Stimulated activated naive CD4-positive, alpha-beta T cell (primary cell): ENCODE data around the gene ATOH8.

Source experiments
- DNase-seq, 6 experiments: peaks; one replicate each; lab custom pipeline; 2025; lab: John Stamatoyannopoulos, UW

ATOH8 gene

DNA sequence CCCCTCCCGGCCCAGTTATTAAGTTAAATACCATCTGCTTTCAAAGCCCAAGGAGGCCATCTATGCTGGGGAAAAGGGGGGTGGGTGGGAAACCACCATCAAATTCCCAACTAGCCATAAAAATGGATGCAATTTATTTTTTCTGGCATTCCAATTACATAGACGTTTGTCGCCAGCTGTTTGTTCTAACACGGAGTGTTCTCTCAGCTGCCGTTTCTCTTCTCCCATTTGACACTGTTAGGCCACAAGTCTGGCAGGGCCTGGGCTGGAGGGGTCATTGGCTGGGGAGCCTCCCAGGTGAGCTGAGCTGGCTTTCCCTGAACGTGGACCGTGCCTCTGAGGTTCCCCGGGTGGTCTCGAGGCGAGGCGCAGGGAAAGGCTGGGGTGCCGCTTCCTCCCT is 16.6 kb downstream of the ATOH8 start:
- DNase-seq, result no peak

GRCh38 chr2:85770786-85771409 is 17.1 kb downstream of the ATOH8 start:
- no peak for DNase-seq

DNA sequence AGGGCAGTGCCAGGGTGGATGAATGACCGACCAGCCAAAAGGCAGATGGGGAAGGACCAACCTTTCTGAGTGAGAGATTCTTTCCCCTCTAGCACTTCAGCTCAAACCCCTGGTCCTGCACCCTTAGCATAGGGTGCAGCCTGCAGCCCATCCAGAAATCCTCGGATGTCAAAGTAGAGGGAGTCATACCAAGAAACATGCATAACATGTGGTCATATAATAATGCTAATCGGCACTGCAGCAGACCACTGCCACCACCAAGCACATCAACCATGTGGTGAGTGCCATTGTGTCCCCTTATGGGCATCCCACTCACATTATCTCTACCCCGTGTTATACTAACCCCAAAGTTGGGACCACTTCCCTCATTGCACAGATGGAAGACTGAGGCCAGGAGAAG is 17.7 kb downstream of the ATOH8 start:
- DNase-seq, result no peak

GRCh38 chr2:85772019-85772745 is 18.4 kb downstream of the ATOH8 start:
- DNase-seq, result no peak

GRCh38 chr2:85772841-85773491 is 19.2 kb downstream of the ATOH8 start:
- no peak for DNase-seq

GRCh38 chr2:85773692-85774091 is 19.9 kb downstream of the ATOH8 start:
- DNase-seq, result no peak

DNA sequence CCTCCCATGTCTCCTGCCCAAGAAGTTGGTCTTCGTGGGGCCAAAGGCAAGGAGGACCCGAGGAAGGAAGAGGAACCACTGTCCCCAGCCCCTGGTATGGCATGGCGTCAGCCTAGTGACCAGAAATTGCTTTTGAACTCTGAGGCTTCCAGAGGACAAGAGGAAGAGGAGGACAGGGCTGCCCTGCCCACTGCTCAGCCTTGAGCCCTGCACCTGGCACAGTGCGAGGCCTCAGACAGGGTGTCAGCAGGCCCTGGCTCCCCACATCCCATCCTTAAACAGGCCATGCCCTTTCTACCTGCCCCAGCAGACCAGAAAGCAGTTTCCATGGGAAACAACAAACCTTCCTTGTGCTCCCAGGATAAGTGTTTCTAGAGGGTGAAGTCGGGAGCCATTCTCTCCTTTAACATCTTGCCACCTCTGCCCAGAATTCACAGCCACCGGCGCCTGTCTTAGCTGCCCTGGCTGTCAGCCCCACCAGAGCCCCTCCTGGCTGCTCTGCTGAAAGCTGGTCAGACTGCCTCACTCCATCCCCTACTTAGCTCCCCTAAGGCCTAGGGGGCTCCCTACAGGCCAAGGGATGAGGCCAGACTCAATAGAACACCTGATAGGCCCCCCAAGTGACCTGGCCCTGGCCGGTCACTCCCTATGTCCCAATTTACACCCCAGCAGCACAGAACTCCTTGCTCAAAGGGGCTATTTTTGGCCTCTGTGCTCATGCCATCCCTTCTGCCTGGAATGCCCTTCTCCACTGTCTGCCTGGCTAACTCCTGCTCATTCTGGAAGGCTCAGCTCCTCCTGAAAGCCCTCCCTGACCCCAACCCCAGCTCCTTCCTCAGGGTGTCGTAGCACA is 20.6 kb downstream of the ATOH8 start:
- DNase-seq, result no peak

DNA sequence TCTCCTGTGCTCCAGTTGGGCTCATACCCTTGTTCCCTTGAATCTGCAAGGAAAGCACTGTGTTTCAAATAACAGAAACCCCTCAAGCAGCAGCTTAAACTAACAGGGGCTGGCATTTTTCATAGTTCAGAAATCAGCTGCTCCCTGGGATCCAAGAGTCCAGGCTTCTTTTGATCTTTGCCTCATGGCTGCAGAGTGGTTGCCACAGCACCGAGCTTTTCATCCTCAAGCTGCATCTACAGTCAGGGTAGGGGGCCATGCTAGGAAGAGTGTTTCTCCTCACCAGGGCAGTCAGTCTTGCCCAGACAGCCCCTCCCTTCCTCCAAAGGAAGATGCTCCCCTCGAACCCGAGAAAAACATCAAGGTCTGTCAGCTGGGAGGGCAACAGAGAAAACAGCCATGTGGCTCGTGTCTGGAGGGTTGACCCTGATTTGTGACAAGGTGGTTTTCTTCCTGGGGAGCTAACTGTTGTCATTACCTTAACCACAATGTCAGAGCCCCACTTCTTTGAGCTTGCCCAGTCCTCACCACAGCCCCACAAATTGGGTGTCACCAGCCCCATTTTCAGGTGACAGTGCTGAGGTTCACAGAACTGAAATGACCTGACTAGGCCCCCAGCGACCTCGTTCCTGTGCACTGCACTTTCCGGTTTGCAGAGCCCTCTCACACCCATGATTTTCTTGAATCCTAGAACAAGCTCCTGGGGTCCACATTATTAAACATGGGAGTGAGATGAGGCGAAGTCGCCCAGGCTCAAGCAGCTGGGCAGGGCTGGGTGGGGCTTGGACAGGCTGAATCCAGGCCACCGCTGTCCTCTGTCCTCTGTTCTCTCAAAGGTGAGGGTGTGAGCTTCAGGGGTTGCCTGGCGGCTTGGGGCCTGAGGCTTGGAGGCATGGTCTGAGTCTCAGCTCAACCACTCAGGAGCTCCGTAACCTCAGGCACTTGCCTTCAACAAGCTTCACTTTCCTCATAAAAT is 21.9 kb downstream of the ATOH8 start:
- no peak for DNase-seq

DNA sequence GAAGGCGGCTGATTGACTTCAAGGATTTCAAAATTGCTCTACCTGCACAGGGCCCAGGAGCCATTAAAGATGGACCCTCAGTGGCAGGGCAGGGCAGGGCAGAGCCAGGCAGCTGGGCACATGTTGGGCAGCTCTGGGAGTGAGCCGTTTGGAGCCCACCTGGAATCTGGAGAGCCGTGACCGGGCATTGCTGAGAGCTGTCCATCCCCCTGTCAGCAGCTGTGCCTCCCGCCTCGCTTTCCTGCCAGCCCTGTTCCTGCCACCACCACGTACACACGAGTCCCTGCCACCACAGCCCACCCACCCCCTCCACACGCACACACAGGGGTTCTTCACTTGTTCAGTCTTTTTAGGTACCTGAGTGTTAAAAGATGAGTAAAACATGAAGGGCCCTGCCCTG is 22.9 kb downstream of the ATOH8 start:
- DNase-seq, result no peak

DNA sequence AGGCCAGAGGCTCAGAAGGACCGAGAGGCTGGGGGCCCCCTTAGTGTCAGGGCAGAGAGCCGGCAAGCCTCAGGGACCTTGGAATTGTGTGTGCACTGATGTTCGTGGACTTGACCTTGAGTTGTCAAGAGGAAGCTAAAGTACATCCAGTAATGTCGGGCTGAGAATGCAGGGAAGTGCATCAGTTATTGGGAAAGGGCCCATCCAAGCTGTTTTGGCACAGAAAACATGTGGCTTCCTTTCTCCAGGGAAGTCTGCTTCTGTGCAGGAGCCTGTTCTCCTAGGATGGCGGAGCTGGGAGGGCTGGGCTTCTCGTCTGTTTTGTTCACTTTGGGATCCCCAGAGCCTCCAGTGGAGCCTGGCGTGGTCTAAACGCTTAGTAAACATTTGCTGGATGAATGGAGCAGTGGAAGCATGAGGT is 23.7 kb downstream of the ATOH8 start:
- DNase-seq, result no peak

DNA sequence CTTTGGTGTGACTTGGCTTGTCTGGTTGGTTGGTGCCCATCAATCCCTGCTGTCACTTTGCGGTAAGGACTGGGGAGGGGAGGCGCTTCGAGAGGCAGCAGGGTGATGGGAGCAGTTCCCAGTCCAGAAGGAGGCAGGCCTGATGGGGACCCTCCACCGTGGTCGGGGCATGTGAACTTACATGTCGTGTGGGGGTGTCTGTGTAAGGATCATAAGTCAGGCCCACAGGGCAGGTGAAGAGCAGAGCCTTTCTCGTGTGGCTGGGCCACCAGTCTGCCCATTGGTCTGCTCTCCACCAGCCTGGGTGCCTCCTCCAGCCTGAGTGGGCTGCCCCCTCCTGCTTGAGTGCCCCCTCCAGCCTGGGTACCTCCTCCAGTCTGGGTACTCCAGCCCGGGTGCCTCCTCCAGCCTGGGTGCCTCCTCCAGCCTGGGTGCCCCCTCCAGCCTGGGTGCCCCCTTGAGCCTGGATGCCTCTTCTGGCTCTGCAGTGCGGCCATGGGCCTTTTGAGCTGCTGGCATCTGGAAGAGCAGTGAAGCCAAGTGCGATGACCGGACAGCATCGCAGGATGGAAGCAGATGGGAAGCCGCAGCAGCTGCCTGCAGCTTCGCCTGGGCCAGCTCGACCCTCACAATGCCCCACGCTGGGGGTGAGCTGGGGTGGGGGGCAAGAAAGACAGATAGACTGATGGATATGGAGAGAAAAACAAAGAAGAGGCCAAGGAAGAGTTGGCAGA is 25.0 kb downstream of the ATOH8 start:
- no peak for DNase-seq

GRCh38 chr2:85779641-85780315 is 26.0 kb downstream of the ATOH8 start:
- no peak for DNase-seq

DNA sequence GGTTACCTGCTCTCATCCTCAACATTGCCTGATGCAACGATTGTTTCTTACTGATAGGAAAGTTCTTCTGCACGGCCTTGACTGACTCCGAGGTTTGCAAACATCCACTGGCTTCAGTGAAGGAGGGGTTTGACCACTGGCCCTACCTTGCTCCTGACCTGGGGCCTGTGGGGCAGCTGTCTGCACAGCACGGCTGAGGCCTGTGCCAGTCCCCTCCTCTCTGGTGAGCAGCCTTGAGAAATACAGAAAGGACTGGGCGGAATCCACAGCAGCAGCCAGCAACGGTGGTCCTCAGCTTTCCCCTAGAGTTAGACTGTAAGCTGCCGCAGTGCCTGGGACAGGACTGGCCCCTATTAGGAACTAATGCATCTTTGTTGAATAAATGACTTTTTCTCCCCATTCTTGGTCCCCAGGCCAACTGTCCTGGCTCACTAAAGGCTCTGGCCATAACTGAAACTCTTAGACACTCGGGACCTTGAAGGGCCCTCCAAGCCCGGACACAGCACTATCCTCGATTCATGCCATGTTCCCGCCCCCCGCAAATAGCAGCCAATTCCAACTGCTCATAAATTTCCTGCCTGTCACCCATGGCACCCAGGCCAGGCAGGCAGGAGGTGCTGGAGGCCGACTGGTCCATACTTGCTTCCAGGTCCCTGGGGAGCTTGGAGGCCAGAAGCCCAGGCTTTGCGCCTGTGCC is 26.7 kb downstream of the ATOH8 start:
- no peak for DNase-seq

DNA sequence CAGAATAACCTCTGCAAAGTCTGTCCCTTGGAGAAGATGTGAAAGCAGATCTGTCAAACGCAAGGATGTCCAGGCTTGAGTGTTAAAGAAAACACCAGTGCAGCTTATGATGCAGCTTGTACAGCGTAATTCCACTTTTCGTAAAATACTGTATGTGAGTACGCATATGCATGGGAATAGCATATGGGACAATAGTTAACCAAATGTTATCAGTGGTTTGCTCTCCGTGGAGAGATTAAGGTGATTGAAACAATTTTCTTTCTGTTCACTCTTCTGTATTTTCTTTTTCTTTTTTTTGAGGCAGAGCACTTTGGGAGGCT is 27.2 kb downstream of the ATOH8 start:
- DNase-seq, result no peak

DNA sequence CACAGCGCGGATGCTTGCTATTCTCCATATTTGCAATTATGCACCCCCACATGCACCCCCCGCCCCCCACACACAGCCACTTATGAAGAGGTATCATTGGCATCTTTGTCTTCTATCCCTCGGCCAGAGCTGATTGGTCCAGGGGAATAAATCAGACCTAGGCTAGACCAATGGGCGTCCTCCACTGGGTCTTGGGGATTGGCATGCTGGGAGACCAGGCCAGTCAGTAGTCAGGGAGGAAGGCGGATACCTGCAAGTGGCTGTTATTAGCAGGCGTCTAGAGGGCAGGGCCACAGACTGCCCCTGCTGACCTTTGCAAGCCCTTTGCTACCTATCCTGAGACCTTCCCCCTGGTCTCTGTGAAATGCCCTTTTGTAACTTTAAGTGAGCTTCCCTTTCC is 30.0 kb downstream of the ATOH8 start:
- no peak for DNase-seq

DNA sequence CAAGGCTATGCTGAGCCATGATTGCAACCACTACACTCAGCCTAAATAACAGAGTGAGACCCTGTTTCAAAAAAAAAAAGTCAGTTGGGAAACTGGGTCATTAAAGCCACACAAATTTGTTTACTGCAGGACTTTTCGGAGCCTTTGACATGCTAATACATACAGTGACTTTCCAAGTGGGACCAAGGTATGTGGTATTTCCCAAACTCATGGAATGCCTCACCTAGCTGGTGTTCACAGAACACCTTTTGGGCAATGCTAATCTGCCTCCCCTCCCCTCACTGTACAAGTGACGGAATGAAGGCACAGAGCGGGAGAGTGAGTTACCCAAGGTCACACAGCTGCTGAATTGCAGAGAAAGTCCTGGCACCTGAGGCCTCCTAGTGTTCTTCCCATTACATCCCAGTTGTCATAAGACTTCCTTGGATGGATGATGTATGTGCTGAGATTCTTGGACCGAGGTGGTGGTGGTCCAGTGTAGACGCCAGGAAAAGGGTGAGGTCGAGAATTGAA is 30.7 kb downstream of the ATOH8 start:
- no peak for DNase-seq

GRCh38 chr2:85785027-85785822 is 31.4 kb downstream of the ATOH8 start:
- no peak for DNase-seq

- DNase-seq, result no peak
Measured at GRCh38 chr2:85785871-85786270, 32.1 kb downstream of the ATOH8 start.
